MM.1S (cell line): Measurements from ENCODE around the gene WDR48.

ENCODE experiments used
- DNase-seq: peaks from one replicate; pipeline ENCODE4 v3.0.0-alpha.2; 2015
- H2AFZ ChIP-seq: fragments of 300-600 bp; sonication (generic); 2 replicates; pipeline ENCODE4 v1.6.0; 2016; ENCODE audit warnings: antibody characterized with exemption, low read length
- H3F3A ChIP-seq: fragments of 300-600 bp; sonication (generic); 2 replicates; pipeline ENCODE4 v1.6.1; 2016; ENCODE audit warnings: mild to moderate bottlenecking, antibody characterized with exemption, low read length, moderate library complexity, mixed read lengths; ENCODE audit not compliant: insufficient read depth
- H3K27ac ChIP-seq: fragments of 300-600 bp; sonication (generic); 2 replicates; pipeline ENCODE4 v1.5.1; 2016; ENCODE audit warnings: mild to moderate bottlenecking, low read length
- H3K27me3 ChIP-seq: fragments of 300-600 bp; sonication (generic); replicated peaks from 2 replicates; pipeline ENCODE4 v1.6.0; 2016; ENCODE audit warnings: low read length; ENCODE audit not compliant: insufficient read depth
- H3K36me3 ChIP-seq: fragments of 300-600 bp; sonication (generic); replicated peaks from 2 replicates; pipeline ENCODE4 v1.6.1; 2016; ENCODE audit warnings: mild to moderate bottlenecking, low read length, mixed read lengths; ENCODE audit not compliant: insufficient read depth
- H3K4me1 ChIP-seq: fragments of 300-600 bp; sonication (generic); 2 replicates; pipeline ENCODE4 v1.6.1; 2016; ENCODE audit warnings: low read length, mixed read lengths
- H3K4me2 ChIP-seq: fragments of 300-600 bp; sonication (generic); 2 replicates; pipeline ENCODE4 v1.6.0; 2016; ENCODE audit warnings: low read depth, low read length
- H3K4me3 ChIP-seq: fragments of 300-600 bp; sonication (generic); 2 replicates; pipeline ENCODE4 v1.5.1; 2016; ENCODE audit warnings: low read length, mixed read lengths
- H3K79me2 ChIP-seq: fragments of 300-600 bp; sonication (generic); 2 replicates; pipeline ENCODE4 v1.6.1; 2016; ENCODE audit warnings: mixed run types, low read length, mixed read lengths
- H3K9ac ChIP-seq: fragments of 300-600 bp; sonication (generic); 2 replicates; pipeline ENCODE4 v1.6.1; 2016; ENCODE audit warnings: low read length, mixed read lengths
- H3K9me2 ChIP-seq: fragments of 300-600 bp; sonication (generic); replicated peaks from 2 replicates; pipeline ENCODE4 v1.6.1; 2016; ENCODE audit warnings: mild to moderate bottlenecking, low read length, mixed read lengths; ENCODE audit not compliant: insufficient read depth
- H3K9me3 ChIP-seq: fragments of 300-600 bp; sonication (generic); replicated peaks from 2 replicates; pipeline ENCODE4 v1.6.1; 2016; ENCODE audit warnings: mild to moderate bottlenecking, low read length, mixed read lengths; ENCODE audit not compliant: insufficient read depth
- H4K20me1 ChIP-seq: fragments of 300-600 bp; sonication (generic); 2 replicates; pipeline ENCODE4 v1.6.1; 2016; ENCODE audit warnings: mild to moderate bottlenecking, low read length, moderate library complexity, mixed read lengths; ENCODE audit not compliant: insufficient read depth
- CTCF ChIP-seq: fragments of 300-600 bp; sonication (generic); IDR thresholded peaks from 2 replicates; pipeline ENCODE4 v1.5.1; 2016; ENCODE audit warnings: antibody characterized with exemption, low read length, mixed read lengths
- EZH2 ChIP-seq: fragments of 300-600 bp; sonication (generic); optimal IDR thresholded peaks from 2 replicates; pipeline ENCODE3; 2017; ENCODE audit warnings: low read depth, mild to moderate bottlenecking, antibody characterized with exemption, low read length, mixed read lengths
- EZH2phosphoT487 ChIP-seq: fragments of 300-600 bp; sonication (generic); IDR thresholded peaks from 2 replicates; pipeline ENCODE4 v1.6.1; 2018; ENCODE audit warnings: antibody characterized with exemption, low read length

WDR48 gene

GRCh38 chr3:39144095-39144747 is 92.4 kb downstream of the WDR48 start:
- Histone ChIP-seq H3K27me3 (no peaks in the 10 kb centered on the region), H3K4me1 (peaks cover 24% of the 10 kb centered on the region), H3K9me3 (no peaks in the 10 kb centered on the region), H3F3A (peaks cover 12% of the 10 kb centered on the region; the same call in 1 of the 2 replicates), H3K4me2 (no peak overlapping the region), H2AFZ (no peak overlapping the region), H3K27ac (no peak overlapping the region), H3K79me2 (peaks cover 36% of the 10 kb centered on the region), H3K36me3 (peaks cover 2% of the 10 kb centered on the region; the same call in 1 of the 2 replicates), H3K9me2 (no peaks in the 10 kb centered on the region), H3K4me3 (no peak overlapping the region), H4K20me1 (no peaks in the 10 kb centered on the region), H3K9ac (no peak overlapping the region)
- no peak for TF ChIP-seq CTCF
- TF ChIP-seq EZH2phosphoT487 = no peak
- TF ChIP-seq EZH2 = no peak
- DNase-seq = no peak

GRCh38 chr3:39144748-39145380 is 93.0 kb downstream of the WDR48 start:
- H3K27ac ChIP-seq = no peak overlapping the region
- peaks cover 17% of the 10 kb centered on the region; the same call in 1 of the 2 replicates for H3F3A ChIP-seq
- peaks cover 31% of the 10 kb centered on the region for H3K4me1 ChIP-seq
- no peak overlapping the region for H2AFZ ChIP-seq
- H3K79me2 ChIP-seq = peaks cover 42% of the 10 kb centered on the region
- peaks cover 2% of the 10 kb centered on the region; the same call in 1 of the 2 replicates for H3K36me3 ChIP-seq
- H3K9me2 ChIP-seq = no peaks in the 10 kb centered on the region
- no peaks in the 10 kb centered on the region for H4K20me1 ChIP-seq
- H3K4me3 ChIP-seq = no peak overlapping the region
- no peak overlapping the region for H3K4me2 ChIP-seq
- H3K9me3 ChIP-seq = no peaks in the 10 kb centered on the region
- no peak overlapping the region for H3K9ac ChIP-seq
- no peak for TF ChIP-seq EZH2phosphoT487
- TF ChIP-seq CTCF = no peak
- no peak for TF ChIP-seq EZH2
- no peak for DNase-seq
- H3K27me3 ChIP-seq = no peaks in the 10 kb centered on the region

GRCh38 chr3:39146083-39146501 is 94.3 kb downstream of the WDR48 start:
- Histone ChIP-seq H3K9me2 (no peaks in the 10 kb centered on the region), H3K4me3 (no peak overlapping the region), H3K9me3 (no peaks in the 10 kb centered on the region), H3K36me3 (peaks cover 2% of the 10 kb centered on the region; the same call in 1 of the 2 replicates), H3K27ac (no peak overlapping the region), H3F3A (peaks cover 19% of the 10 kb centered on the region; the same call in 1 of the 2 replicates), H3K9ac (no peak overlapping the region), H2AFZ (no peak overlapping the region), H4K20me1 (no peaks in the 10 kb centered on the region), H3K27me3 (no peaks in the 10 kb centered on the region), H3K79me2 (peaks cover 54% of the 10 kb centered on the region), H3K4me2 (no peak overlapping the region), H3K4me1 (peaks cover 40% of the 10 kb centered on the region)
- TF ChIP-seq EZH2phosphoT487 = no peak
- TF ChIP-seq EZH2 = no peak
- no peak for TF ChIP-seq CTCF
- DNase-seq = no peak
